Stimulated activated CD8-positive, alpha-beta memory T cell treated with anti-CD3 and anti-CD28 coated beads, Interleukin-15, amount 100 ng/mL, for 24 hours (primary cell): Measurements from ENCODE around the gene FRMD3.
"Not testable (repeated sequence)": the region's sequence is repeated elsewhere in the genome, so short reads cannot be mapped to it uniquely, and the experiment has no call there.

Source experiments
- DNase-seq: peaks from one replicate; pipeline ENCODE4 v3.0.0-alpha.2; 2020; ENCODE audit warnings: low read depth

FRMD3 gene

DNA sequence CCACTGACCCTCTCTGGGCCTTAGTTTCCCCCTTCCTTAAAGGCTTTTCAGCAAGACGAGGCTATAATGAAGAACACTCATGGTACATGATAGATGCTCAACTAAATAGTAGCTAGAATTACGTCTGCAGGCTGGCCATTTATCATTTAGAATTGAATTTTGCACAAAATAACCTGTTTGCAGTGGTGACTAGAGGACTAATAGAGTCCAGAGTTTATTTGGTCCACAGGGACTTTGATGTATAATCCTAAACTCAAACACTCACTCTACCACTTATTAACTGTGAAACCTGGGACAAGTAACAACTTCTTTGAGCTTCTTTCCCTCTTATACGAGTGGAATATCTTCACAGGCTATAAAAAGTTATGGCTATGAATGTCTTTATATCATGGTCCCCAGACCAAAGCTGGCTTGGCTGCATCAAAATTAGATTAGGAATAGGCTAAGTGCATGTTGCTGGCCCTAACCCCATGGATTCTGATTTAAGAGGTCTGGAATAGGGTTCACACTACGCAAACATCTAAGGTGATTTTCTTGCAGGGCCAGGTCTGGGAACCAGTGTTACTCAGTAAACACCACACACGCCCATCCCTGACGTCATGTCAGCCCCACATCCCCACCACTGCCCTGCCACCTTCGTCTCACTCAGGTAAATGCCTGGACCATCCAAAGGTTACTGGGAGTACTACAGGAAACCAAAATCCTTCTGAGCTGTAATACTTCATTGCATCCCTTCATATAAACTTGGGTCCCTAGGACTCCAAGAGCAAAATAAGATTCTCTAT lies 150.6 kb downstream of the FRMD3 start:
- DNase-seq = no peak

DNA sequence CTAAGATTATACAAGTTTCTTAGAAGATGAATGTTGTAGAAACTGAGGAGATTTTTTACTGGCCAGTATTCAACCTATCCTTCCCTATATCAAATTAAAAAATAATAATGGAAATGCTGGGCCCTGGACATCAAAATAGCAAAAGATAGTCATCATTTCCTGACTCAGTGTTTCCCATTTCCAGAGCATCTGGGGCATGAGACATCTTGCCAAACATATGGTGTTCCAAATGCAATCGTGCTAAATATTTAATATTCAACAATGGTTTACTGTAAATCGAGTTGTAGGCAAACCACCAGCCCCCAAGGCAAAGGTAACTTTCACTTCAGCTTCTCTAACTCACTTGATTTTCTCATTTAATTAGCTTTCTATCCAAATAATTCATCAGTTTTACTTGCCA lies 152.9 kb downstream of the FRMD3 start:
- DNase-seq = no peak

- no peak for DNase-seq
Observed at GRCh38 chr9:83384214-83384613, 154.0 kb downstream of the FRMD3 start.

DNA sequence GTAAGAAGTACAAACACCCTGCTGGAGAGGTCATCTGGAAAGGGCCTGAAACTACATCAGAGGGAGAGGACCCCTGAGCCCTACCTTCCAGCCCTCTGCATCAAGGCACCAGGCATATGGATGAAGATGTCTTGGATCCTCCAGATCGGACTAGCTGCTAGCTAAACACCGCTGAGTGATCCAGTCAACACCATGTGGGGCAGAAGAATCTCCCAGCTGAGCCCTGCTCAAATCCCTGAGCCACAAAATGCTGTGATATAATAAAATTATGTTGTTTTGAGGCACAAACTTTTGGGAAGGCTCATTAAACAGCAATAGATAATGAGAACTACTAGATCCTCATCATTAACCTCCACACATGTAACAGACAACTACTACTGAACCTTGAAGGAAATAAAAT lies 155.2 kb downstream of the FRMD3 start:
- DNase-seq = no peak

DNA sequence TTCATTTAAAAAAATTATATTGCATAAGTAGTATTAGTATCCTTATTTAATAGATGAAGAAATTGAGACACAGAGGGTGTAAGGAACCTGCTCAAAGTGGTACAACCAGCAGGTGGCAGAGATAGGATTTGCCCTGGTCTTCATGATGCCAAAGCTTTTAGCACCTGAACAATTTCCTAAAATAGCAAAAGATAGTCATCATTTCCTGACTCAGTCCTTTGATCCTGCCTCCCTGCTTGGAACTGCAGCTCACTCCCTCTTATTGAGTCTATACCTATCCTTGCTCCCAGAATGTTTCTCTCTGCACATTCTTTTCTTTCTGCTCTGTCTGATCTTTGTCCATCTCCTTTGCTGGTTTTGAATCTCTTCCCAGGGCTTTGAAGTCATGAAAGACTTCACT lies 155.8 kb downstream of the FRMD3 start:
- DNase-seq = no peak

DNA sequence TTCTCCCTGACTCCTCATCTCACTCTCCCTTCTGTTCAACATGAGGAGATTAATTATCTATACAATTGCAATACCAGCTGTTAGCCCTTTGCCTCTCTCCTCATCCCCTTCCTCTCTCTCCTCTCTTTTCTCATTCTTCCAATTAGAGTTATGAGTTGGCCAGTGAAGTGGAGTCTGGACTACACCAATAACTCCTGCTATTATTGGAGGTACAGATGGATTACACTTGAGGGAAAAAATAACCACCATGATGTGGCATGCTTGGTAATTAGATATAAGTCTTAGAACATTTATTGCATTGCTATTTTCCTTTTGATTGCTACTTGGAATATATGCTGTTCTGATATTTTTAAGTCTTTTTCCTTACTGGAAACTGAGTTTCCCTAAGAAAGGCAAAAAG lies 159.2 kb downstream of the FRMD3 start:
- DNase-seq = no peak

- no peak for DNase-seq
Observed at GRCh38 chr9:83372957-83373356, 165.2 kb downstream of the FRMD3 start.

DNA sequence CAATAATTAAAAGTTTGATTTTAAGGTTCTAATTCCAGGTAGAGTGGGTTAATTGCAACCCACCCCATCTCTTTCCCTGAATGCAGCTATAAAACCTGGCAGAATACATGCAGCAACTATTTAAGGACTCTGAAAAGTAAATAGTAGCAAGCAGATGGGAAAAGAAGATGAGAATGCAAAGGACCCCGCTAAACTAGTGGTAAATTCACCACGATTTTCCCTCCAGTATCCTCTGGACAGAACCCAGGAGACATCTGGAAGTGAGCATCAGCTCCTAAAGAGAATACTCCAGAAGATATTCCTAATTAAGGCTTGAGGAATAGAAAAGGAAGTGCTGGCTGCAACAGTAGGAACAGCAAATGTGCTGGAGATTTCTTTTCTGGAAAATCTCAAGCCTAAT lies 170.9 kb downstream of the FRMD3 start:
- DNase-seq = no peak

DNA sequence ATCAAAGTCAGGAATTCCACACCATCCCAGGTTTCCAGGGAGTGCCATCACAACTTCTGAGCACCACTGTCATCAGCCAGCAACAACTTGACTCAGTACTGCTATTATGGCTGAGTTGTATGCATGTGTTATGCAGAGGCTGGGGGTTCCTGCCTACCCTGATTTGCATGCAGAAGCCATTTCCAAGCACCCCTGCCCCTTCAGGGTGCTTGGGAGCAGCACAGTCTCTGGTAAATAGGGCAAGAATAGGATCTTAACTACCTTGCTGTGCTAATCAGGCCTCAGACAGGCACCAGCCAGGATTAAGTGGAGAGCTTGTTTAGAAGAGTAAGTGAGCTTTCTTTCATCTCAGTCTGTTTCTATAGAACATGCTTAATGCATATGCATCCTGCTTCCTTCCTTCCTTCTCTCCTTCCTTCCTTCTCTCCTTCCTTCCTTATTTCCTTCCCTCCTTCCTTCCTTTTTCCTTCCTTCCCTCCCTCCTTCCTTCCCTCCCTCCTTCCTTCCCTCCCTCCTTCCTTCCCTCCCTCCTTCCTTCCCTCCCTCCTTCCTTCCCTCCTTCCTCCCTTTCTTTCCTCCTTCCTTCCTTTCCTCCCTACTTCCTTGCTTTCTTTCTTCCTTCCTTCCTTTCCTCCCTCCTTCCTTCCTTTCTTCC lies 175.7 kb downstream of the FRMD3 start:
- no peak for DNase-seq

- no peak for DNase-seq
Observed at GRCh38 chr9:83359039-83359438, 179.2 kb downstream of the FRMD3 start.

GRCh38 chr9:83358493-83358892 lies 179.7 kb downstream of the FRMD3 start:
- DNase-seq = not testable (repeated sequence)

DNA sequence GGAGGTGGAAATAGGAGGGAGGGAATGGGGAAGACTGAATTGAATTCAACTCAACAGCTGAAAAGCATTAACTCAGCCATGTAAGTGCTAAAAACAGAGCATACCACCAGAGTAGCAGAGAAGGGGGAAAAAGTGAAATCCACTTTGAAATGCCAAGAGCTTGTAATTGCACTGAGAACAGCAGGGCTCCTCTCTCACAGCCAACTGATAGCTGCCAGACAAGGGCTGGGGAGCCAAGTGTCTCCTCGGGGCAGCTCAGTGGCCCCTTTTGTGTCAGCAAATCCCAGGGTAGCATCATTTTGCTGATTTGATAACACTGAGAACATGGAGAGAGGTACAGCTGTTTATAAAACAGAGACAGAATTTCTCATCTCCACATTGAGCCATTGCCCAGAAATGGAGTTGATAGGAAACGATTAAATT lies 182.5 kb downstream of the FRMD3 start:
- DNase-seq = no peak

DNA sequence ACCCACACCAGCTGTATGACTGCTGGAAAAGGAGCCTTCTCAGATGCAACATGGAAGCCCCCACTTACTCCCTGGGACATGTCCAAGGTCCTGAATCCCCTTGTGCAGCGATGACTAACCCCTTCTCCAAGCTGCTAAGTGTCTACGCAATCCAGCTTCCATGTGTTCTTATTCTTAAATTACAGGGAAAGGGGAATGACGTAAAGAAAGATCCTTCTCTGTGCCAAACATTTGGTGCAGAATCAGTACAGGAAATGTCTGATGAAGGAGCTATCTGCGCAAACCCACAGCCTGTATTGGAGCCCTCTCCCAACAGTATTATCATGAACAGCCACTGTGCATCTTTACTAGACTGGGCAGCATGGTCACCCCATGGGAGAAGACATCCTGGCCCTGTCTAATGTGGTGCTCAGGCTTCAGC lies 183.2 kb downstream of the FRMD3 start:
- DNase-seq = no peak

GRCh38 chr9:83349031-83349430 lies 189.2 kb downstream of the FRMD3 start:
- no peak for DNase-seq

GRCh38 chr9:83346655-83347420 lies 191.4 kb downstream of the FRMD3 start:
- no peak for DNase-seq

DNA sequence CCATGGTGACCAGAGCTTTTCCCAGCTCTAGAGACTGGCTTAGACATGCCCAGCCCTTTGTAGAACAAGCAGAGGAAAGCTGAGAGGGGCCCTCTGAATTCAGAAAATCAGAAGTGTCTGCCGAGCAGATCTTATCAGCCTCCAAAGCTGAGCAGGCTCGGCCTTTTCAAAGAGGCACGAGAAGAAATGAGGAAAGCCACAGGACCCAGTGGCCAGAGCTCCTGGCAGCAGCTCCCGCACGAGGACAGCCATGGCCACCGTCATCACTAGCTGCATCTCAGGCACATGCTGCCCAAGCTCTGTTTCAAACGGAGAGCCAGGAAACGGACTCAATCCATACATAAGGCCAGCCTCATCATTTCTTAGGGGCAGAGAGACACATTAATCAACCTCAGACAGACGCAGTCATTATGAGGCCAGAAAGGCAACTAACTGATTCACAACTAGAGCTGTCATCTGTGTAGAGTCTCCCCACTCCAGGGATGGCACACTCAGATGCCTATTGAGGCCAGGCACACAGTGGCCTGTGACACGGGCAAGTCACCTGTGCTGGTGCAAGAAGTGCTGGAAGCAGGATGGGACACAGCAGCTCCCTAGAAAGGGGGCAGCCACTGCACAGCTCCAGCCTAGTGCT lies 194.7 kb downstream of the FRMD3 start:
- no peak for DNase-seq

GRCh38 chr9:83342731-83343130 lies 195.5 kb downstream of the FRMD3 start:
- DNase-seq = no peak

DNA sequence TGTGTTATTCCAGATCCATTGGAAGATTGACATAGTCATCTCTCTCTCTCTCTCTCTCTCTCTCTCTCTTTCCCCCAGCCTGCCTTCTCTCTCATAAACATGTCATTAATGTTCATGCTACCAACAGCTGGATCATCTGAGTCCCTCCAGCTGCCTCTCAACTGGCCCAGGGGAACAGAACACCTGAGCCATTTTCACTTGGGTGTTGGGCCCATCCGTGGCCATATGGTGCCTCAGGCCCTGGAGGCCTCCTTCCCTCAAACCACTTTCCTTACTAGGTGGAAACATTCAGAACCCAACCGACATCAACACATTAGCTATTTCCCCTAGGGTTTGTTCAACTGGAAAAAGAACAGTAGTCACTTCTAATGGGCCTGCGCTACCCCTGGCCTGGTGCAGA lies 196.2 kb downstream of the FRMD3 start:
- no peak for DNase-seq

- DNase-seq = no peak
Observed at GRCh38 chr9:83340451-83340850, 197.8 kb downstream of the FRMD3 start.

- no peak for DNase-seq
Observed at GRCh38 chr9:83339435-83339834, 198.8 kb downstream of the FRMD3 start.

DNA sequence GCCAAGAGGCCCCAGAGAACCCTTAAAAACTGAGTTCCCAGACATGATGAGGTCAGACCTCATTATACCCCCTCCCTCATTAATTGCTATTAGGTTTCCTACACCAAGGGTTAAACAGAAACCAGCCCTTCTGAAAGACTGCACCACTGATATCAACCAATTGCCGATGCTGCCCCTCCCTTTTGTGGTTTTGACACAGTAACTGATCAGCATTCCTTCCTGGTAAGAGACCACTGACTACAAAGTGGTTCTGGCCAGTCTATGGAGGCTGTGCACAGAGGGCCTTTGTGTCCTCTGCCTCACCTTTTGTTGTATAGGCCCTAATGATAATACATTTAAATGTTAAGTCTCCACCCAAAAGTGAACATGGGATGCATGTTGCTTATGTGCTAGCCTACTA lies 201.5 kb downstream of the FRMD3 start:
- no peak for DNase-seq

- peak; percentile 25 for DNase-seq
Observed at GRCh38 chr9:83334320-83334719, 203.9 kb downstream of the FRMD3 start.
